Upper lobe of left lung (tissue), 4 donors: ENCODE measurements around the gene CIAO2A.

Experiments
- CTCF ChIP-seq, 6 experiments: fragments of 450-650 bp in 4 of 6; fragments of 200-600 bp in 2 of 6; sonication (generic) in 2 of 6; IDR thresholded peaks; one replicate each; pipeline ENCODE4 v1.5.1; 2016 to 2019; ENCODE audit warnings: antibody characterized with exemption in 6 of 6
- EP300 ChIP-seq, 4 donors: sonication (generic); formaldehyde crosslinking; IDR thresholded peaks; one replicate each; pipeline ENCODE4 v1.5.1; 2017; ENCODE audit warnings: antibody characterized with exemption in 4 of 4, control low read depth in 2 of 4
- POLR2A ChIP-seq, 4 donors: fragments of 450-650 bp; IDR thresholded peaks; one replicate each; pipeline ENCODE4 v1.5.1; 2016 to 2017; ENCODE audit warnings: antibody characterized with exemption in 4 of 4, mild to moderate bottlenecking in 2 of 4
- POLR2AphosphoS5 ChIP-seq, 2 donors: sonication (generic); formaldehyde crosslinking; IDR thresholded peaks; one replicate each; pipeline ENCODE4 v1.5.1; 2017; ENCODE audit warnings: antibody characterized with exemption in 2 of 2

GRCh38 chr15:64029633-64030032 lies 64.0 kb downstream of the CIAO2A start:
- TF ChIP-seq CTCF (IDR thresholded peaks at IDR 0.05) (no peak), POLR2A (IDR thresholded peaks at IDR 0.05) (no peak), POLR2AphosphoS5 (IDR thresholded peaks at IDR 0.05) (no peak), EP300 (IDR thresholded peaks at IDR 0.05) (no peak)
